GM19239 (cell line): Measurements from ENCODE around the gene PCBP3.
"Not testable (repeated sequence)": the region's sequence is repeated elsewhere in the genome, so short reads cannot be mapped to it uniquely, and the experiment has no call there.

Experiments
- DNase-seq: peaks from one replicate; pipeline ENCODE4 v3.0.0; 2011; ENCODE audit warnings: low spot score; ENCODE audit not compliant: insufficient read length
- FAIRE-seq: peaks from 2 replicates; lab custom pipeline; 2011; peaks lifted over from hg19 to GRCh38; lab: Jason Lieb, UNC

Gene PCBP3

GRCh38 chr21:45877821-45878469 is 234.4 kb downstream of the PCBP3 start:
- DNase-seq (no peak), FAIRE-seq (no peak)

GRCh38 chr21:45880097-45881068 is 236.9 kb downstream of the PCBP3 start:
- DNase-seq (peak; percentile 70), FAIRE-seq (no peak)

- FAIRE-seq (no peak), DNase-seq (no peak)
Observed at GRCh38 chr21:45882645-45883044, 239.1 kb downstream of the PCBP3 start.

- DNase-seq, result no peak
- no peak for FAIRE-seq
Observed at GRCh38 chr21:45883090-45883489, 239.6 kb downstream of the PCBP3 start.

GRCh38 chr21:45885597-45885929 is 242.0 kb downstream of the PCBP3 start:
- DNase-seq (no peak), FAIRE-seq (no peak)

GRCh38 chr21:45885930-45886601 is 242.5 kb downstream of the PCBP3 start:
- peak; percentile 11 for FAIRE-seq
- not testable (repeated sequence) for DNase-seq

- DNase-seq (no peak), FAIRE-seq (no peak)
Observed at GRCh38 chr21:45886610-45887026, 243.1 kb downstream of the PCBP3 start.

GRCh38 chr21:45887120-45887611 is 243.6 kb downstream of the PCBP3 start:
- FAIRE-seq, result no peak
- no peak for DNase-seq

- FAIRE-seq, result no peak
- DNase-seq, result no peak
Observed at GRCh38 chr21:45887788-45888187, 244.3 kb downstream of the PCBP3 start.

GRCh38 chr21:45888386-45889009 is 245.0 kb downstream of the PCBP3 start:
- DNase-seq (no peak), FAIRE-seq (no peak)

- DNase-seq, result no peak
Observed at GRCh38 chr21:45889256-45889655, 245.7 kb downstream of the PCBP3 start.

GRCh38 chr21:45889961-45890360 is 246.4 kb downstream of the PCBP3 start:
- FAIRE-seq (no peak), DNase-seq (no peak)

More at GRCh38 chr21:45889256-45889655, 245.7 kb downstream of the PCBP3 start:
- FAIRE-seq, result no peak

- DNase-seq, result no peak
- no peak for FAIRE-seq
Observed at GRCh38 chr21:45891388-45892155, 248.0 kb downstream of the PCBP3 start.

GRCh38 chr21:45892156-45892915 is 248.8 kb downstream of the PCBP3 start:
- no peak for FAIRE-seq
- DNase-seq, result no peak

- FAIRE-seq (no peak), DNase-seq (no peak)
Observed at GRCh38 chr21:45892916-45893739, 249.6 kb downstream of the PCBP3 start.

GRCh38 chr21:45893740-45894449 is 250.4 kb downstream of the PCBP3 start:
- FAIRE-seq (no peak), DNase-seq (no peak)

- DNase-seq (no peak), FAIRE-seq (no peak)
Observed at GRCh38 chr21:45894450-45894825, 250.9 kb downstream of the PCBP3 start.
